ENCODE measurements around the gene LRRC75B. TPM values are rescaled to one million over a fixed set of nuclear protein-coding genes. Genes with fewer than 3 reads are reported as not detected.
A peak's percentile ranks its signal among the peaks of the same experiment; 100 is the strongest.

LRRC75B gene
- total and polyA plus RNA-seq, 10 donors: 2.9 to 6.7 (median 5.4) TPM

GRCh38 chr22:24580276-24580675 is 12.6 kb downstream of the LRRC75B start:
- intact Hi-C loops (cut with DNase I; ENCODE audit: low total_unique reads): no loop called here
- Histone ChIP-seq H3K36me3 (peaks cover 0 to 37% (median 4%) of the 10 kb centered on the region in 6 donors), H3K9me3 (no peaks in the 10 kb centered on the region), H3K4me1 (peaks cover 0 to 18% (median 0%) of the 10 kb centered on the region in 6 donors), H3K4me3 (no peak overlapping the region), H3K27me3 (replicated peaks in 1 of 7) (no peaks in the 10 kb centered on the region), H3K27ac (no peak overlapping the region)
- DNase-seq: no peak
- 77 to 97% (median 94%) methylated on average over 2 of the region's 2 CpGs for WGBS, 5 donors
- no peak for TF ChIP-seq CTCF (IDR thresholded peaks at IDR 0.05 in 8 of 11, conservative IDR thresholded peaks at IDR 0.05 in 3 of 11)
- no peak for TF ChIP-seq POLR2AphosphoS5 (IDR thresholded peaks at IDR 0.05)

- intact Hi-C loops (cut with DNase I; ENCODE audit: low total_unique reads): no loop called here
- WGBS, 5 donors: 92 to 98% (median 93%) methylated on average over 1 of the region's 1 CpG
Measured at GRCh38 chr22:24579258-24579601, 13.6 kb downstream of the LRRC75B start.

GRCh38 chr22:24578355-24579257 is 14.3 kb downstream of the LRRC75B start:
- peak; percentile 3 for DNase-seq
- TF ChIP-seq CTCF (IDR thresholded peaks at IDR 0.05 in 8 of 11, conservative IDR thresholded peaks at IDR 0.05 in 3 of 11): no peak
- peak in 1 of 3 donors; percentile 22 for TF ChIP-seq POLR2AphosphoS5 (IDR thresholded peaks at IDR 0.05)
- Histone ChIP-seq H3K27me3 (replicated peaks in 1 of 7) (no peaks in the 10 kb centered on the region), H3K4me3 (no peak overlapping the region), H3K27ac (no peak overlapping the region), H3K36me3 (peaks cover 0 to 53% (median 13%) of the 10 kb centered on the region in 6 donors), H3K9me3 (no peaks in the 10 kb centered on the region), H3K4me1 (peaks cover 0 to 3% (median 0%) of the 10 kb centered on the region in 6 donors)
- 86 to 93% (median 90%) methylated on average over 8 of the region's 8 CpGs for WGBS, 5 donors
- intact Hi-C loops (cut with DNase I; ENCODE audit: low total_unique reads): no loop called here

More at GRCh38 chr22:24579258-24579601, 13.6 kb downstream of the LRRC75B start:
- Histone ChIP-seq H3K4me1 (peaks cover 0 to 10% (median 0%) of the 10 kb centered on the region in 6 donors), H3K27ac (no peak overlapping the region), H3K27me3 (replicated peaks in 1 of 7) (no peaks in the 10 kb centered on the region), H3K4me3 (no peak overlapping the region), H3K36me3 (peaks cover 0 to 47% (median 9%) of the 10 kb centered on the region in 6 donors), H3K9me3 (no peaks in the 10 kb centered on the region)
- DNase-seq: no peak
- TF ChIP-seq CTCF (IDR thresholded peaks at IDR 0.05 in 8 of 11, conservative IDR thresholded peaks at IDR 0.05 in 3 of 11) (no peak), POLR2A (IDR thresholded peaks at IDR 0.05) (no peak), POLR2AphosphoS5 (IDR thresholded peaks at IDR 0.05) (no peak)

- H3K4me1 ChIP-seq: no peaks in the 10 kb centered on the region
- H3K4me3 ChIP-seq: no peak overlapping the region
- no peak for DNase-seq
- intact Hi-C loops (cut with DNase I; ENCODE audit: low total_unique reads): no loop called here
- H3K36me3 ChIP-seq: peaks cover 0 to 72% (median 31%) of the 10 kb centered on the region in 6 donors
- no peaks in the 10 kb centered on the region for H3K9me3 ChIP-seq
- TF ChIP-seq POLR2AphosphoS5 (IDR thresholded peaks at IDR 0.05) (no peak), CTCF (IDR thresholded peaks at IDR 0.05 in 8 of 11, conservative IDR thresholded peaks at IDR 0.05 in 3 of 11) (no peak), POLR2A (IDR thresholded peaks at IDR 0.05) (no peak)
- 79 to 92% (median 90%) methylated on average over 1 of the region's 1 CpG for WGBS, 5 donors
- H3K27ac ChIP-seq: no peak overlapping the region
- H3K27me3 ChIP-seq (replicated peaks in 1 of 7): no peaks in the 10 kb centered on the region
Measured at GRCh38 chr22:24576778-24577177, 16.1 kb downstream of the LRRC75B start.
